ENCODE measurements around the gene DEGS2. TPM values are rescaled to one million over a fixed set of nuclear protein-coding genes. Genes with fewer than 3 reads are reported as not detected.
A peak's percentile ranks its signal among the peaks of the same experiment; 100 is the strongest.
"Not testable (repeated sequence)": the region's sequence is repeated elsewhere in the genome, so short reads cannot be mapped to it uniquely, and the experiment has no call there.

Gene DEGS2
- total and polyA plus RNA-seq, 2 of the 13 experiments (the other 11 are each of a cell fraction or from before 2014, with no cell fraction given), result 0.09 TPM

- H3K27me3 ChIP-seq (ENCODE audit: control insufficient read depth in 1 of 2, insufficient read depth in 2 of 2, low read length in 2 of 2); H3K4me3 ChIP-seq (replicated peaks in 1 of 3; ENCODE audit: insufficient read depth in 1 of 3, low read depth in 2 of 3, low read length in 3 of 3); CTCF ChIA-PET (ENCODE audit: low intra/inter-chr PET ratio, low total read pairs); DNase-seq (ENCODE audit: low spot score); in situ Hi-C loops (cut with HindIII; ENCODE audit: extremely low pct_ligation_motif_present, low pct_unique_long_range_greater_than_20kb); H3K4me2 ChIP-seq (ENCODE audit: low read depth, low read length); H3K36me3 ChIP-seq (replicated peaks in 1 of 2; ENCODE audit: control insufficient read depth in 1 of 2, insufficient read depth in 2 of 2, low read length in 2 of 2); ATAC-seq; BruUV-seq (replicated peaks); FAIRE-seq; intact Hi-C loops (cut with micrococcal nuclease; ENCODE audit: unreplicated experiment); H3K27ac ChIP-seq (ENCODE audit: extremely low read length, insufficient read depth, low read length); H2AFZ ChIP-seq (ENCODE audit: low read length); H3K79me2 ChIP-seq (ENCODE audit: insufficient read depth, low read length); H3K9ac ChIP-seq (ENCODE audit: insufficient read depth, low read depth, low read length); H4K20me1 ChIP-seq (ENCODE audit: insufficient read depth, low read length); H3K9me3 ChIP-seq (ENCODE audit: low read length): not testable (repeated sequence)
- POLR2A ChIA-PET, result interaction anchor here (1.3 kb wide), 1 partner anchor 13 kb away, joined by 5 read pairs; no protein-coding TSS in a partner anchor
- H3K4me1 ChIP-seq (ENCODE audit: insufficient read depth, low read length), result peaks cover 39% of the 10 kb centered on the region
- WGBS (ENCODE audit: low lambda C conversion rate), result 99% methylated on average over 12 of the region's 33 CpGs
These were observed 48.7 kb upstream of the DEGS2 start for GRCh38 chr14:100208136-100208535.

DNA sequence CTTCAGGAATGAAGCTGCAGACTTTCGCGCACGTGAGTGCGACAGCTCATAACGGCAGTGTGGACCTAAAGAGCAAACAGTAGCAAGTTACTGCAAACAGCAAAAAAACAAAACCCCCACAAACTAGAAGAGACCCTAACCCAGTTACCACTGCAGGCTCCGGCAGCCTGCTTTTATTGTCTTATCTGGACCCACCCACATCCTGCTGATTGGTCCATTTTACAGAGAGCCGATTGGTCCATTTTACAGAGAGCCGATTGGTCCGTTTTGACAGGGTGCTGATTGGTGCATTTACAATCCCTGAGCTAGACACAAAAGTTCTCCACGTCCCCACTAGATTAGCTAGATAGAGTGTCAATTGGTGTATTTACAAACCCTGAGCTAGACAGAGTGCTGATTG lies 48.1 kb upstream of the DEGS2 start:
- BruUV-seq (replicated peaks); H3K4me2 ChIP-seq (ENCODE audit: low read depth, low read length); H2AFZ ChIP-seq (ENCODE audit: low read length); H3K36me3 ChIP-seq (replicated peaks in 1 of 2; ENCODE audit: control insufficient read depth in 1 of 2, insufficient read depth in 2 of 2, low read length in 2 of 2); H3K4me3 ChIP-seq (replicated peaks in 1 of 3; ENCODE audit: insufficient read depth in 1 of 3, low read depth in 2 of 3, low read length in 3 of 3); H3K27ac ChIP-seq (ENCODE audit: extremely low read length, insufficient read depth, low read length); H3K27me3 ChIP-seq (ENCODE audit: control insufficient read depth in 1 of 2, insufficient read depth in 2 of 2, low read length in 2 of 2); ATAC-seq; FAIRE-seq; H3K79me2 ChIP-seq (ENCODE audit: insufficient read depth, low read length); H4K20me1 ChIP-seq (ENCODE audit: insufficient read depth, low read length); intact Hi-C loops (cut with micrococcal nuclease; ENCODE audit: unreplicated experiment); DNase-seq (ENCODE audit: low spot score); H3K9me3 ChIP-seq (ENCODE audit: low read length); in situ Hi-C loops (cut with HindIII; ENCODE audit: extremely low pct_ligation_motif_present, low pct_unique_long_range_greater_than_20kb); H3K9ac ChIP-seq (ENCODE audit: insufficient read depth, low read depth, low read length); CTCF ChIA-PET (ENCODE audit: low intra/inter-chr PET ratio, low total read pairs): not testable (repeated sequence)
- POLR2A ChIA-PET, result interaction anchor here (1.3 kb wide), 1 partner anchor 14 kb away, joined by 5 read pairs; no protein-coding TSS in a partner anchor
- peak; percentile 63 for TF ChIP-seq NFYC (CRISPR knock-in tag; IDR thresholded peaks at IDR 0.05)
- TF ChIP-seq NFYB (CRISPR knock-in tag; IDR thresholded peaks at IDR 0.05), result peak; percentile 75
- peaks cover 39% of the 10 kb centered on the region for H3K4me1 ChIP-seq (ENCODE audit: insufficient read depth, low read length)
- 97% methylated on average over 10 of the region's 10 CpGs for WGBS (ENCODE audit: low lambda C conversion rate)

All from HepG2 (cell line).